Sigmoid colon (tissue), 3 donors: ENCODE results near the gene PROB1.

Source experiments
- POLR2A ChIP-seq, 2 donors: fragments of 450-650 bp; IDR thresholded peaks; one replicate each; pipeline ENCODE4 v1.6.1; 2016; ENCODE audit warnings: antibody characterized with exemption in 2 of 2, mild to moderate bottlenecking in 2 of 2, moderate library complexity in 2 of 2
- TF ChIP-seq, protein P1 (sequence below), 4 experiments: fragments of 450-650 bp in 3 of 4; fragments of 200-600 bp in 1 of 4; IDR thresholded peaks; one replicate each; pipeline ENCODE4 v1.5.1; 2016 to 2019; ENCODE audit warnings: antibody characterized with exemption in 4 of 4, mild to moderate bottlenecking in 3 of 4, moderate library complexity in 2 of 4

DNA sequence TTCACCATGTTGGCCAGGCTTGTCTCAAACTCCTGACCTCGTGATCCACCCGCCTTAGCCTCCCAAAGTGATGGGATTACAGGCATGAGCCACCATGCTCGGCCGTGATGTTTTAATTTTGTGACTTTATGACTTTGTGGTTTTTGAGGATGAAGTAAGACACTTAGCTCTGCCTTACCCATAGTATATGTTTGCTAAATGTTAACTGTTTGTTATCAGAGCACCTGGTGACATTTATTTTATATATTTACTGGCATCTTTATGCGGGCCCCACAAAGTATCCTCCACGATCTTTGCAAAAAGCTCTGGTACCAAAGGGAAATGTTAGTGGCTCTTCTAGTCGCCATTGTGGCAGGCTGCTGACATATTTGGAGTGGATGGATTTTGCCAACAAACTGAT lies 18.5 kb downstream of the PROB1 start:
- TF ChIP-seq POLR2A (IDR thresholded peaks at IDR 0.05), result no peak
- TF ChIP-seq, protein P1, sequence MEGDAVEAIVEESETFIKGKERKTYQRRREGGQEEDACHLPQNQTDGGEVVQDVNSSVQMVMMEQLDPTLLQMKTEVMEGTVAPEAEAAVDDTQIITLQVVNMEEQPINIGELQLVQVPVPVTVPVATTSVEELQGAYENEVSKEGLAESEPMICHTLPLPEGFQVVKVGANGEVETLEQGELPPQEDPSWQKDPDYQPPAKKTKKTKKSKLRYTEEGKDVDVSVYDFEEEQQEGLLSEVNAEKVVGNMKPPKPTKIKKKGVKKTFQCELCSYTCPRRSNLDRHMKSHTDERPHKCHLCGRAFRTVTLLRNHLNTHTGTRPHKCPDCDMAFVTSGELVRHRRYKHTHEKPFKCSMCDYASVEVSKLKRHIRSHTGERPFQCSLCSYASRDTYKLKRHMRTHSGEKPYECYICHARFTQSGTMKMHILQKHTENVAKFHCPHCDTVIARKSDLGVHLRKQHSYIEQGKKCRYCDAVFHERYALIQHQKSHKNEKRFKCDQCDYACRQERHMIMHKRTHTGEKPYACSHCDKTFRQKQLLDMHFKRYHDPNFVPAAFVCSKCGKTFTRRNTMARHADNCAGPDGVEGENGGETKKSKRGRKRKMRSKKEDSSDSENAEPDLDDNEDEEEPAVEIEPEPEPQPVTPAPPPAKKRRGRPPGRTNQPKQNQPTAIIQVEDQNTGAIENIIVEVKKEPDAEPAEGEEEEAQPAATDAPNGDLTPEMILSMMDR (IDR thresholded peaks at IDR 0.05), result no peak
